GF-D8 (cell line): ENCODE data around the gene KCND1.

Experiments
- DNase-seq: peaks from one replicate; lab custom pipeline; 2025; lab: John Stamatoyannopoulos, UW

Gene KCND1

DNA sequence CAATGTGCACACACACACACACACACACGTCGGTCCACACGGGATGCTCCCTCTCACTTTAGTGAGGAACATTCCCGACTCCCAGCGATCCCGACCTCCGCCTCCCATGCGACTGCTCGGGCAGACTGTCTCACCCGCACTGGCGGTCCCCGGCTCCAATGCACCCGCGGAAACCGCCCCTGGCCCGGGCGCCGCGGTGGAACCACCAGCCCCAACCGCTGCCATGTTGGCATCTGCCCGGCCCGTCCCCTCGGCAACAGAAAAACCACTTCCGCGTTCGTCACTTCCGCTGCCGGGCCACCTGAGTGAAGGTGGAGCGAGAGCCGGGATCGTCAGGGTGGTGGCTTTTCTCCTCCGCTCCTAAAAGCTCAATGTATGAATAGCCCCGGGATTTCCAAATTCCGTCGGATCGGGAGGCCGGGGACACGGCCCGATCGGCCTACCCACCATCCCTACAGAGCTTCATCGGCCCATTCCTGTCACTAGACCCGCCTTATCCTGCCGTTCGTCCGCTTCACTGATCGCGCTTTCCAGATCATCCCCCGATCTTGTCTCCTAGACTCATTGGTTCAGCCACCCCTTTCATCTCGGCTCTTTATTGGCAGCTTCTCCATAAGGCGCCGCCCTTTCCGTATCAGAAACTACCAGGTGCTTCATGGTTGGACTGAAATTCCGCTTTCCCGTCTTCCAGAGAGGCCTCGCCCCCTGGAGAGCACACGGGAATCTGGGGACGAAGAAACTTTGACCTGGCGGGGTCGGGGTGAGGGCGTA is 60.0 kb downstream of the KCND1 start, which contains the start of gene SLC35A2:
SLC35A2 (minus strand) TSS at position 235 of the 771 bp plus-strand sequence; CDS start at position 225, 10 bp downstream.
- DNase-seq, result peak; percentile 1
